22Rv1 (cell line): ENCODE results near the gene EMID1.

Experiments used
- H3K27ac ChIP-seq: fragments of 450-650 bp; 2 replicates; pipeline ENCODE4 v1.5.1; 2017
- CTCF ChIP-seq: fragments of 450-650 bp; IDR thresholded peaks from 2 replicates; pipeline ENCODE4 v1.5.1; 2017; ENCODE audit warnings: mild to moderate bottlenecking
- ZFX ChIP-seq: fragments of 450-650 bp; IDR thresholded peaks from 2 replicates; pipeline ENCODE4 v1.6.1; 2017; ENCODE audit warnings: antibody characterized with exemption, borderline replicate concordance

The EMID1 gene

DNA sequence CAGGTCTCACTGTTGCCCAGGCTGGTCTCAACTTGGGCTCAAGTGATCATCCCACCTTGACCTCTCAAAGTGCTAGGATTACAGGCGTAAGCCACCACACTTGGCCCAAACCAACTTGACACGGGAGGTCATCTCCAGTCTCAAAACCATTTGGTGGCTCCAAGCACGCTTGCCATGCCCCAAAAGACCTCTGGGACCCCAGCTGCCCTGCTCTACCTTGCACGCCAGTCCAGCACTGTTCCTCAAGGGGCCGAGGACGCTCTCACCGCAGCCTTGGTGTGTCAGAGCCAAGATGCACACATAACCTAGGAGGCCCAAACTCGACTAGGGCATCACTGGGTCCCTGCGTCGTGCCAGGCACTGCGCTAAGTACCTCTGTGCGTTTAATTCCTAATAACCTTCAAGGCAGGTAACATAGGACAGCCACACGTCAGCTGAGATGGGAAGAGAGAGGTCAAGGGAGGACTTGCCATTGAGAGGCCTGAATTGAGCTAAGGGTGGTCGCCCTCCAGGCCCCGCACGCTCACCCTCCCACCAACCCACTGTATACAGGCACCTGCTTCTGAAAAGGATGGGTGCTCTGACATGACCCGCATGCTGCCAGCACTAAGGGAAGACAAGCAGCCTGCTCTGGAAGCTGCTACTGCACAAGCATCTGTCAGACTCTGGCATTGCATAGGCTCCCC is 96.2 kb downstream of the EMID1 start:
- H3K27ac ChIP-seq, result peak overlapping the region; percentile 37
- no peak for TF ChIP-seq ZFX
- no peak for TF ChIP-seq CTCF

DNA sequence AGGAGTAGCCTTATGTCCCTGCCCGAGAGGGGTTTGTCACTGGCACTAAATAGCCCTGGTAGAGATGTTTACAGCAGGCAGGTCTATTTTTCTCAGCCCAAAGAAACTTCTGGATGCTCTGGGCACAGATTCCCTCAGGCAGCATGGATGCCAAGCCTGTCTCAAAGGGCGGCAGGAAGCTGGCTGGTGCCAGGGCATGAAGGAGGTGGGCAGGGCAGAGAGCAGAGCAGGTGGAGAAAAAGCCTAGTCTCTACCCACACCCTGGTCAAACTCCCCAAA is 96.6 kb downstream of the EMID1 start:
- TF ChIP-seq ZFX, result no peak
- TF ChIP-seq CTCF, result no peak

GRCh38 chr22:29302681-29303465 is 97.2 kb downstream of the EMID1 start:
- peak overlapping the region; percentile 37 for H3K27ac ChIP-seq
- TF ChIP-seq ZFX (no peak), CTCF (no peak)

More for the DNA sequence above, 96.6 kb downstream of the EMID1 start:
- H3K27ac ChIP-seq, result peak overlapping the region; percentile 37

GRCh38 chr22:29305836-29306174 is 100.1 kb downstream of the EMID1 start:
- TF ChIP-seq CTCF, result no peak
- TF ChIP-seq ZFX, result no peak
- peak overlapping the region; percentile 86 for H3K27ac ChIP-seq

GRCh38 chr22:29306175-29306834 is 100.6 kb downstream of the EMID1 start, which contains the start of gene GAS2L1:
GAS2L1 (plus strand) TSS chr22:29306650; CDS start chr22:29308106, 1,456 bp downstream.
- peak; percentile 53 for TF ChIP-seq CTCF
- TF ChIP-seq ZFX, result no peak
- peak within 1 kb of the TSS; percentile 86 for H3K27ac ChIP-seq

GRCh38 chr22:29306835-29307595 is 101.3 kb downstream of the EMID1 start:
- peak overlapping the region; percentile 86 for H3K27ac ChIP-seq
- TF ChIP-seq CTCF (peak; percentile 6), ZFX (no peak)
